HFF-Myc (cell line): ENCODE measurements around the gene ANKRD16.
A peak's percentile ranks its signal among the peaks of the same experiment; 100 is the strongest.

Source experiments
- DNase-seq: peaks from one replicate; pipeline ENCODE4 v3.0.0-alpha.2; 2011; ENCODE audit warnings: low read depth; ENCODE audit errors: extremely low read depth
- H3K4me3 ChIP-seq: replicated peaks from 2 replicates; pipeline ENCODE4 v1.5.1; 2011; ENCODE audit warnings: low read depth, mild to moderate bottlenecking, control low read depth, low read length
- CTCF ChIP-seq: IDR thresholded peaks from 2 replicates; pipeline ENCODE4 v1.5.1; 2012; ENCODE audit warnings: mild to moderate bottlenecking, low read depth, low read length, control low read depth; ENCODE audit errors: missing control alignments

ANKRD16 gene

GRCh38 chr10:5889624-5890451 lies at the start of gene ANKRD16, which contains the start of gene FBH1:
ANKRD16 (minus strand) TSS chr10:5889893; CDS start chr10:5889354, 539 bp downstream.
FBH1 (plus strand) TSS chr10:5890243; CDS start chr10:5890346, 103 bp downstream.
- DNase-seq: peak; percentile 92
- no peak for TF ChIP-seq CTCF

GRCh38 chr10:5938291-5938690 lies 48.6 kb upstream of the ANKRD16 start:
- no peak for DNase-seq

More at GRCh38 chr10:5889624-5890451, at the start of gene ANKRD16, which contains the start of gene FBH1:
- peak within 1 kb of the TSS; percentile 71 for H3K4me3 ChIP-seq

GRCh38 chr10:5937016-5937415 lies 47.3 kb upstream of the ANKRD16 start:
- no peak overlapping the region for H3K4me3 ChIP-seq
- DNase-seq: no peak
- no peak for TF ChIP-seq CTCF

More at GRCh38 chr10:5938291-5938690, 48.6 kb upstream of the ANKRD16 start:
- no peak overlapping the region for H3K4me3 ChIP-seq
- no peak for TF ChIP-seq CTCF

- no peak overlapping the region for H3K4me3 ChIP-seq
- TF ChIP-seq CTCF: no peak
- DNase-seq: no peak
These were observed 45.9 kb upstream of the ANKRD16 start for GRCh38 chr10:5935628-5936027.

GRCh38 chr10:5933909-5934546 lies 44.3 kb upstream of the ANKRD16 start:
- no peak for TF ChIP-seq CTCF
- no peak overlapping the region for H3K4me3 ChIP-seq
- no peak for DNase-seq

- no peak for DNase-seq
- no peak overlapping the region for H3K4me3 ChIP-seq
These were observed 42.7 kb upstream of the ANKRD16 start for GRCh38 chr10:5932345-5932744.

More at GRCh38 chr10:5932345-5932744, 42.7 kb upstream of the ANKRD16 start:
- TF ChIP-seq CTCF: no peak
